OCI-LY3 (cell line): ENCODE results near the gene ELFN1.

Source experiments
- H2AFZ ChIP-seq: fragments of 200-600, 300-600 bp; shearing (Covaris generic); 2 replicates; pipeline ENCODE4 v1.6.0; 2014; ENCODE audit warnings: antibody characterized with exemption, low read depth, low read length
- H3K27ac ChIP-seq: fragments of 200-600, 300-600 bp; sonication (generic); 2 replicates; pipeline ENCODE4 v1.5.1; 2014; ENCODE audit warnings: mild to moderate bottlenecking, low read length, moderate library complexity, mixed read lengths
- H3K27me3 ChIP-seq: fragments of 200-600, 300-600 bp; sonication (generic); 2 replicates; pipeline ENCODE4 v1.6.1; 2014; ENCODE audit warnings: low read depth, low read length, mixed read lengths
- H3K36me3 ChIP-seq: fragments of 200-600, 300-600 bp; sonication (generic); replicated peaks from 2 replicates; pipeline ENCODE3; 2014; ENCODE audit warnings: low read depth, low read length, mixed read lengths
- H3K4me1 ChIP-seq: fragments of 300-600, 200-600 bp; sonication (generic); 2 replicates; pipeline ENCODE4 v1.6.1; 2014; ENCODE audit warnings: low read length, mixed read lengths
- H3K4me2 ChIP-seq: fragments of 200-600, 300-600 bp; sonication (generic); 2 replicates; pipeline ENCODE4 v1.6.1; 2014; ENCODE audit warnings: low read length, mixed read lengths
- H3K4me3 ChIP-seq: fragments of 300-600, 200-600 bp; sonication (generic); 2 replicates; pipeline ENCODE4 v1.5.1; 2014; ENCODE audit warnings: antibody characterized with exemption, mild to moderate bottlenecking, low read length, moderate library complexity
- H3K79me2 ChIP-seq: fragments of 300-600, 200-600 bp; shearing (Covaris generic); 2 replicates; pipeline ENCODE4 v1.6.1; 2014; ENCODE audit warnings: mild to moderate bottlenecking, low read length, mixed read lengths
- H3K9ac ChIP-seq: fragments of 300-600, 200-600 bp; shearing (Covaris generic); 2 replicates; pipeline ENCODE4 v1.6.0; 2014; ENCODE audit warnings: mild to moderate bottlenecking, low read length, moderate library complexity
- H3K9me3 ChIP-seq: fragments of 200-600, 300-600 bp; shearing (Covaris generic); 2 replicates; pipeline ENCODE4 v1.6.1; 2014; ENCODE audit warnings: low read length, mixed read lengths; ENCODE audit not compliant: insufficient read depth
- H4K20me1 ChIP-seq: fragments of 200-600, 300-600 bp; sonication (generic); 2 replicates; pipeline ENCODE4 v1.6.1; 2016; ENCODE audit warnings: low read length, mixed read lengths; ENCODE audit not compliant: insufficient read depth
- CTCF ChIP-seq: fragments of 200-600, 300-600 bp; sonication (generic); IDR thresholded peaks from 2 replicates; pipeline ENCODE4 v1.5.1; 2014; ENCODE audit warnings: antibody characterized with exemption, low read length, low read depth
- EZH2phosphoT487 ChIP-seq: fragments of 200-600 bp; shearing (Covaris generic); IDR thresholded peaks from 2 replicates; pipeline ENCODE4 v1.6.1; 2018; ENCODE audit warnings: antibody characterized with exemption, mixed run types, low read depth

ELFN1 gene

DNA sequence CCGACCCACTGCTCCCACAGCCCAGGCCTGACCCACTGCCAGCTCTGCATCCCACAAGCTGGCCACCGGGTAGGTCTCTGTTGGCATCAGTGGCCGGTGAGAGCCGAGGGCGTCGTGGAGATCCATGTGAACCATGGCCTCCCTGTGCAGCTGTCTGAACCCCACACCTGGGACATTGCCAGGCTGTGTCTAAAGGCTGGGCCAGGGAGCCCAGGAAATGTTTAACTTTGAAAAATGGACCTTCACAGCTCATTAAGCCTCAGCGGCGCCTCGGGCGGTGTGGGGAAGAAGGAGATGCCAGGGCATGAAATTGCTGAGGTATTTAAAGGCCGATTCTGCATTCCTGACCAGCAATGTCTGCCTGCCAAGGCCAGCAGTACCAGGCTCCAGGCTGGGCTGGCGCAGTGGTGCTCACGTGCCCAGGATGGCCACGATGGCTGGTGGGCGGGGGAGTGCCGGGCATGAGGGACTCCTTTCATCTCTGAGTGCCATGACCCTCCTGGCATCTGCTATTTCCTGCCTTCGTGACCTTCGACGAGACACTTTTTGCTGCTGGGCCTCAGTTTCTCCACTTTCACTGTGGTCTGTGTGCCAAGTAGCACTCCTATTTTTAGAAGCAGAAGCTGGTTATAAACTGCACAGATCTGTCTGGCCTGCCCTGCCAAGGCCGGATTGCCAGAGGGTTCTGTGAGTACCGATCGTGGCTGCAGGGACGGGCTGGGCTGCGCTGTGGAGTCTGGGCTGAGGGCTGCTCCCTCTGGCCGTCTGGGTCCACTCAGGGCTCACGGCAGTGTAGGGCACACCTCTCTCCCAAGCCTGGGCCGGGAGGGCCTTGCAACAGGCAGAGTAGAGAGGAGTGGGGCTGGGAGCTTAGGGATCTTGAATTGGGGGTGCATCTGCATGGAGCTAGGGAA is 21.8 kb downstream of the ELFN1 start:
- Histone ChIP-seq H3K79me2 (no peaks in the 10 kb centered on the region), H3K36me3 (no peaks in the 10 kb centered on the region), H3K27ac (no peak overlapping the region), H4K20me1 (no peaks in the 10 kb centered on the region), H3K27me3 (no peaks in the 10 kb centered on the region), H3K4me3 (no peak overlapping the region), H3K4me2 (no peak overlapping the region), H2AFZ (no peak overlapping the region), H3K9ac (no peak overlapping the region), H3K9me3 (no peaks in the 10 kb centered on the region), H3K4me1 (no peaks in the 10 kb centered on the region)
- TF ChIP-seq CTCF, result no peak
- TF ChIP-seq EZH2phosphoT487, result no peak

DNA sequence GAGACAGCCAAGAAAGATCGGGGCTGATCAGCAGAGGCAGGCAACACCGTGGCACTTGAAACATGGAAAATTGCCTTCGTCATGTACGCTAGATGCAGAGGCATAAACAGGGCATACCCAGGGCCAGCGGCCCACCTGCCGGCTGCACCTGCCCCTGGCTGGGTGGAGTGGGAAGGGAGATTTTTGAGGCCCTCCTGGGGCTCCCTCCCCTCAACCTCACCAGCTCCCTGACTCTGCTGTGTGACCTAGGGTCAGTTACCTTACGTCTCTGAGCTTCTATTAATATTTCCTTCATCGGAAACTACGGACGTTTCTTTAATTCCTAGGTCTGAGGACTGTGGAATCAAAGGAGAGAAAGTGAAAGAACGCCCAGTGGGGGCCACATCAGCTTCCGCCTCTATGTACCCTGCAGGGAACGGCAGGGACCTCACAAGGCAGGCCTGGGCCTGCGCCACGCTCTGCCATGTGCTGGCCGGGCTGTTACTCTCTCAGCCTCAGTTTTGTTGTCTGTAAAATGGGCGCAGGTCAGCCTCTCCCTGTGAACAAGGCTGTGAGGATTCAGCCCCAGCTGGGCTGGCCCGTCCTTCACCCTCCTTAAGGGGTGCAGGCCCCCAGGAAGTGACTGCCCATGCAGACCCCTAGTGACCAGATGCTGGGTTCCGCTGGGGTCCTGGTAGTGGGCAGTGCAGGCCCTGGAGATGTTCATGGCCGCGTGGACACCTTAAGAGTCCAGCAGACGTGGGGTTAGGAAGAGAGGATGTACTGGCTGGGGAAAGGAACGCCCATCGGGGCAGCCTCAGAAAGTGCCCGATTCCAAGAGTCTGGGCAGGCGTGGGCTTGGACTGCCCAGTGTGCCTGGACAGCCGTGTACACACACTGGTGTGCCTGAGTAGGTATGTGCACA is 22.7 kb downstream of the ELFN1 start:
- TF ChIP-seq CTCF, result no peak
- no peaks in the 10 kb centered on the region for H3K27me3 ChIP-seq
- no peak overlapping the region for H2AFZ ChIP-seq
- H3K4me3 ChIP-seq, result no peak overlapping the region
- no peaks in the 10 kb centered on the region for H3K4me1 ChIP-seq
- H3K4me2 ChIP-seq, result no peak overlapping the region
- H3K79me2 ChIP-seq, result no peaks in the 10 kb centered on the region
- H4K20me1 ChIP-seq, result no peaks in the 10 kb centered on the region
- H3K9me3 ChIP-seq, result no peaks in the 10 kb centered on the region
- H3K9ac ChIP-seq, result no peak overlapping the region
- H3K36me3 ChIP-seq, result no peaks in the 10 kb centered on the region
- H3K27ac ChIP-seq, result no peak overlapping the region

DNA sequence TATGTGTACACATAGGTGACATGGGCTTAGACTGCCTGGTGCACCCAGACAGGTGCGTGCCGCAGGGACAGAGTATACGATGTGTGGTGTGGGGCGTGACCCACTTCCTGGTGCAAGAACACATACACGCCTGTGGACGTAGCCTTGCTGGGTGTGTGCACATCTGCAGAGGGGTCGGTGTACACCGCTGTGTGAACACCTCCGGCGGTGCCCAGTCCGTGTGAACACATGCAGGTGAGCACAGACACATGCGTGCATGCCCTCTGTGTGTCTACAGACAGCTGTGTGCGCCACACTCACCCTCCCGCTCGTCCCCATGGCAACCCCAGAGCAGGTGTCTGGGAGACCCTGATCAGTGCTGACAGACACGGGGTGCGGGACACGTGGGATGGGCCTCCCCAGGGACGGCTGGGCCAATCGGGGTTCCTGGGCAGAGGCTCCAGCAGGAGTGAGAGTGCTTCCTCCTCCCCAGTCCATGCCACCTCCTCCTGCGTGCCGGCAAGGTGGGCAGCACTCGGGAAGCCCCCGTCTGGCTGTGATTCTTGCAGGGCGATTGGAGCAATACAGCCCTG is 23.4 kb downstream of the ELFN1 start:
- Histone ChIP-seq H3K9me3 (no peaks in the 10 kb centered on the region), H2AFZ (no peak overlapping the region), H4K20me1 (no peaks in the 10 kb centered on the region), H3K4me3 (no peak overlapping the region), H3K4me1 (no peaks in the 10 kb centered on the region), H3K36me3 (no peaks in the 10 kb centered on the region), H3K27me3 (no peaks in the 10 kb centered on the region), H3K4me2 (no peak overlapping the region), H3K27ac (no peak overlapping the region), H3K79me2 (no peaks in the 10 kb centered on the region), H3K9ac (no peak overlapping the region)
- TF ChIP-seq CTCF (no peak), EZH2phosphoT487 (no peak)
